SK-N-SH (cell line): ENCODE measurements around the gene IFNAR1. TPM values are rescaled to one million over a fixed set of nuclear protein-coding genes. Genes with fewer than 3 reads are reported as not detected.
"Not testable (repeated sequence)": the region's sequence is repeated elsewhere in the genome, so short reads cannot be mapped to it uniquely, and the experiment has no call there.

Experiments used
- CTCF ChIA-PET: fragments of 300-600, 350-600 bp; formaldehyde crosslinking; extraction: SDS; loops from one replicate; lab custom pipeline; 2021; lab: Yijun Ruan, JAX
- POLR2A ChIA-PET: fragments of 350-600 bp; sonication (Branson Sonifier 250); formaldehyde crosslinking; extraction: SDS; loops from one replicate; lab custom pipeline; 2020; ENCODE audit warnings: antibody characterized with exemption, inconsistent platforms; lab: Yijun Ruan, JAX
- DNase-seq: peaks from one replicate; pipeline ENCODE4 v3.0.0; 2012
- H2AFZ ChIP-seq: fragments of 200-600 bp; sonication (generic); 2 replicates; pipeline ENCODE4 v1.8.1; 2016; ENCODE audit warnings: antibody characterized with exemption, mild to moderate bottlenecking, low read depth
- H3F3A ChIP-seq: fragments of 200-600 bp; sonication (generic); replicated peaks from 2 replicates; pipeline ENCODE3; 2016; ENCODE audit warnings: antibody characterized with exemption, mild to moderate bottlenecking; ENCODE audit not compliant: insufficient read depth
- H3K27ac ChIP-seq, 2 experiments: fragments of 200-500 bp in 1 of 2; fragments of 200-600 bp in 1 of 2; sonication (Bioruptor generic) in 1 of 2; sonication (generic), shearing (Covaris generic) in 1 of 2; 2 replicates each; pipeline versions ENCODE4 v1.5.1 to v1.6.1; 2014 to 2016; ENCODE audit warnings: low read depth in 2 of 2, inconsistent platforms in 1 of 2, low read length in 1 of 2, mild to moderate bottlenecking in 1 of 2, mixed read lengths in 1 of 2
- H3K27me3 ChIP-seq: fragments of 200-600 bp; sonication (generic), shearing (Covaris generic); 2 replicates; pipeline ENCODE4 v1.6.1; 2016; ENCODE audit warnings: mixed run types; ENCODE audit not compliant: insufficient read depth
- H3K36me3 ChIP-seq, 2 experiments: fragments of 200-500 bp in 1 of 2; fragments of 200-600 bp in 1 of 2; sonication (Bioruptor generic) in 1 of 2; sonication (generic) in 1 of 2; replicated peaks in 1 of 2; 2 replicates each; pipeline versions ENCODE3 to v1.5.1; 2014 to 2016; ENCODE audit warnings: low read length in 1 of 2, mild to moderate bottlenecking in 1 of 2; ENCODE audit not compliant: insufficient read depth in 2 of 2, control insufficient read depth in 1 of 2
- H3K4me1 ChIP-seq, 2 experiments: fragments of 200-500 bp in 1 of 2; fragments of 200-600 bp in 1 of 2; sonication (Bioruptor generic) in 1 of 2; sonication (generic), shearing (Covaris generic) in 1 of 2; 2 replicates each; pipeline versions ENCODE4 v1.5.1 to v1.6.1; 2014 to 2016; ENCODE audit warnings: low read depth in 1 of 2, low read length in 1 of 2, mixed run types in 1 of 2; ENCODE audit not compliant: insufficient read depth in 2 of 2, control insufficient read depth in 1 of 2
- H3K4me2 ChIP-seq: fragments of 200-600 bp; sonication (generic), shearing (Covaris generic); 2 replicates; pipeline ENCODE4 v1.6.1; 2017; ENCODE audit warnings: mixed run types
- H3K4me3 ChIP-seq, 2 experiments: fragments of 200-500 bp in 1 of 2; fragments of 200-600 bp in 1 of 2; sonication (Bioruptor generic) in 1 of 2; sonication (generic), shearing (Covaris generic) in 1 of 2; 2 replicates each; pipeline versions ENCODE4 v1.5.1 to v1.8.1; 2014 to 2016; ENCODE audit warnings: low read depth in 2 of 2, inconsistent platforms in 1 of 2, low read length in 1 of 2, mild to moderate bottlenecking in 1 of 2, mixed read lengths in 1 of 2, moderate library complexity in 1 of 2
- H3K79me2 ChIP-seq: fragments of 200-600 bp; sonication (generic); 2 replicates; pipeline ENCODE4 v1.8.1; 2017; ENCODE audit warnings: mild to moderate bottlenecking; ENCODE audit not compliant: insufficient read depth
- H3K9ac ChIP-seq: fragments of 200-600 bp; sonication (generic); 2 replicates; pipeline ENCODE4 v1.6.1; 2017; ENCODE audit warnings: mixed run types
- H3K9me2 ChIP-seq: fragments of 200-600 bp; sonication (generic); 2 replicates; pipeline ENCODE4 v1.6.1; 2017; ENCODE audit warnings: mixed run types
- H3K9me3 ChIP-seq: fragments of 200-600 bp; sonication (generic); 2 replicates; pipeline ENCODE4 v1.6.1; 2017; ENCODE audit warnings: mixed run types, mild to moderate bottlenecking, moderate library complexity
- H4K20me1 ChIP-seq: fragments of 200-600 bp; sonication (generic); 2 replicates; pipeline ENCODE4 v1.6.1; 2017; ENCODE audit warnings: mild to moderate bottlenecking, mixed run types; ENCODE audit not compliant: insufficient read depth
- FOXM1 ChIP-seq: IDR thresholded peaks from 2 replicates; pipeline ENCODE4 v1.4.0; 2012; ENCODE audit warnings: low read depth, mild to moderate bottlenecking
- JUND ChIP-seq: IDR thresholded peaks from 2 replicates; pipeline ENCODE4 v1.4.0; 2012
- RAD21 ChIP-seq: IDR thresholded peaks from 2 replicates; pipeline ENCODE4 v1.6.1; 2012; ENCODE audit warnings: mild to moderate bottlenecking, low read length
- RFX5 ChIP-seq: IDR thresholded peaks from 2 replicates; pipeline ENCODE4 v1.6.1; 2012; ENCODE audit warnings: mild to moderate bottlenecking, improper control_type of control experiment, low read length
- SIN3A ChIP-seq: IDR thresholded peaks from 2 replicates; pipeline ENCODE4 v1.6.1; 2012; ENCODE audit warnings: low read depth, mild to moderate bottlenecking, low read length, moderate library complexity, borderline replicate concordance
- SMC3 ChIP-seq: IDR thresholded peaks from 2 replicates; pipeline ENCODE4 v1.6.1; 2012; ENCODE audit warnings: low read depth, low read length, improper control_type of control experiment
- WGBS: methylation state at CpG from one replicate; pipeline ENCODE4 v1.1.6; 2017; ENCODE audit warnings: low lambda C conversion rate; 5-methylcytosine and 5-hydroxymethylcytosine counted together
- polyA plus RNA-seq, 3 experiments: library from polyadenylated mRNA; depleted of rRNA; stranded (reverse); fragments of >200 nt; gene quantifications; 2 replicates each; pipeline ENCODE4 v1.2.3, GENCODE V29; 2012
- TF ChIP-seq, protein P1 (sequence below): IDR thresholded peaks from 2 replicates; pipeline ENCODE4 v1.4.0; 2012; ENCODE audit warnings: low read depth, borderline replicate concordance

Gene IFNAR1
- polyA plus RNA-seq, 1 of the 3 experiments (the other 2 are of a cell fraction): 12.2 TPM

DNA sequence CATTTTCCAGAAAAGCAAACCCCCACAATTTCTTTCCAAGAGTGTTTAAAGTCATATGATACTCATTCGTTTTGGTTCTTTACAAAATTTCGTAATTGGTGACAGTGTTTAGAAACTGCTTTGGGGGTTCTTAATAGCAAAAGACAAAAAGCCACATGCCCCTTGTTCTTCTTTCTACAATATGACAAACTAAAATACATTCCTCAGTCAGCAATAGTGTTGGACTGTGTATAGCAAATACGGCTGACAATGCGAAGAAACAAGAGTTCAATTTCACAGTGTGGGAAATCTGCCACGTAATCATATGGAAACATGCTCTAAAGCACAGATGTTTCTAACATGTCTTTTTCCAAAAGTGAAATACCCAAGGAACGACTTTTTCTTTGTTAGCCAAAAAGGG lies 7.6 kb upstream of the IFNAR1 start:
- Histone ChIP-seq H3K9me3 (peaks cover 7% of the 10 kb centered on the region; the same call in 1 of the 2 replicates), H2AFZ (no peak overlapping the region), H4K20me1 (no peaks in the 10 kb centered on the region), H3K4me2 (no peak overlapping the region), H3K27ac (no peak overlapping the region), H3K9ac (no peak overlapping the region), H3K4me1 (no peaks in the 10 kb centered on the region), H3K27me3 (peaks cover 11% of the 10 kb centered on the region; the same call in 1 of the 2 replicates), H3K36me3 (no peaks in the 10 kb centered on the region), H3K9me2 (no peaks in the 10 kb centered on the region), H3K4me3 (no peak overlapping the region), H3F3A (no peaks in the 10 kb centered on the region), H3K79me2 (no peaks in the 10 kb centered on the region)
- POLR2A ChIA-PET: no interaction called here
- 52% methylated on average over 6 of the region's 6 CpGs for WGBS
- no peak for DNase-seq
- no peak for TF ChIP-seq RAD21
- no peak for TF ChIP-seq FOXM1
- TF ChIP-seq SIN3A: no peak
- CTCF ChIA-PET: interaction anchor here (1.5 kb wide), 1 partner anchor 9 kb away, joined by 4 read pairs; no protein-coding TSS in a partner anchor

DNA sequence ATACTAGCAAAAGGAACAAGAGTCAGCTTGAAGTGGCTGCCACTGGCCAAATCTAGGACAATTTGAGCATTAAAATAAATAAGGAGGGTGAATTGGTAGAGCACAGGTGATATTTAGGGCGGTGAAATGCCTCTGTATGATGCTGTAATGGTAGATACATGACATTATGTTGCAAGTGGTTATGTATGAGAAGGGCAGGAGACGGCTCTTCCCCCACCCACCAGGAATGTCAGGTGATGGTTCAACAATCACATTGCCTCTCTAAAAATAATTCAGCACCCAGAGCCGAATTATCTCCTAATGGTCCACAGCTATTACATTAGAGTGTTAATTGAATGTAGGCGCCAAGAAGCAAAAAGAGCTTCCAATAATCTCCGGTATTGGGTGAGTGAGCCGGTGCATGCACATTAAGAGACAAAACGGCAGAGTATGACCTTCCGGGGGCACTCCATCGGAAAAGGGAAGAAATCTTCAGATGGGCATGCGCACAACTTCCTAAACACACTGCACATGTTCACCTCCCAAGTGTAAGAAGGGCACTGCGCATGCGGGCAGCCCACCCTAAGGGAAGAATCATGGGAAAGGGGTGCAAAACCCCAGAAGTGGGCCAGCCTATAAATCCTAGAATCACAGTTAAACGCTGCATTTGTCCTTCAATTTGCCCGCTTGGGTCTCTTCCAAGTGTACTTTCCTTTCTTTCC lies 6.8 kb upstream of the IFNAR1 start:
- 71% methylated on average over 14 of the region's 14 CpGs for WGBS
- no peaks in the 10 kb centered on the region for H3K79me2 ChIP-seq
- no peaks in the 10 kb centered on the region for H3K36me3 ChIP-seq
- no peaks in the 10 kb centered on the region for H3K9me2 ChIP-seq
- no peak overlapping the region for H3K27ac ChIP-seq
- POLR2A ChIA-PET: no interaction called here
- H3K4me3 ChIP-seq: no peak overlapping the region
- no peak overlapping the region for H3K9ac ChIP-seq
- no peaks in the 10 kb centered on the region for H3K4me1 ChIP-seq
- no peak overlapping the region for H3K4me2 ChIP-seq
- H2AFZ ChIP-seq: no peak overlapping the region
- no peak for TF ChIP-seq RFX5
- no peak for TF ChIP-seq SMC3
- no peak for TF ChIP-seq JUND
- TF ChIP-seq, protein P1, sequence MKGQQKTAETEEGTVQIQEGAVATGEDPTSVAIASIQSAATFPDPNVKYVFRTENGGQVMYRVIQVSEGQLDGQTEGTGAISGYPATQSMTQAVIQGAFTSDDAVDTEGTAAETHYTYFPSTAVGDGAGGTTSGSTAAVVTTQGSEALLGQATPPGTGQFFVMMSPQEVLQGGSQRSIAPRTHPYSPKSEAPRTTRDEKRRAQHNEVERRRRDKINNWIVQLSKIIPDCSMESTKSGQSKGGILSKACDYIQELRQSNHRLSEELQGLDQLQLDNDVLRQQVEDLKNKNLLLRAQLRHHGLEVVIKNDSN: no peak
- H4K20me1 ChIP-seq: no peaks in the 10 kb centered on the region
- CTCF ChIA-PET: interaction anchor here (1.5 kb wide), 1 partner anchor 9 kb away, joined by 4 read pairs; no protein-coding TSS in a partner anchor
- H3K9me3 ChIP-seq: peaks cover 7% of the 10 kb centered on the region; the same call in 1 of the 2 replicates
- H3F3A ChIP-seq: no peaks in the 10 kb centered on the region
- H3K27me3 ChIP-seq: peaks cover 11% of the 10 kb centered on the region; the same call in 1 of the 2 replicates
- no peak for DNase-seq

DNA sequence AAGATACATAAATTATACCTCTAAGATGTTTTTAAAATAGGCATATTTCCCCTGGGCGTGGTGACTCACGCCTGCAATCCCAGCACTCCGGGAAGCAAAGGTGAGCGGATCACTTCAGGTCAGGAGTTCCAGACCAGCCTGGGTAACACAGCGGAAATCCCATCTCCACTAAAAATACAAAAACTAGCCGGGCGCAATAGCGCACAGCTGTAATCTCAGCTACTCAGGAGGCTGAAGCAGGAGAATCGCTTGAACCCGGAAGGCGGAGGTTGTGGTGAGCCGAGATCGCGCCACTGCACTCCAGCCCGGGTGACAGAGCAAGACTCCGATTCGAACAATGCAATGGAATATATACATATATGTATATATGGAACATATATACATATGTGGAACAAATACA lies 3.8 kb upstream of the IFNAR1 start:
- H4K20me1 ChIP-seq, H3K79me2 ChIP-seq, H3K36me3 ChIP-seq, H3K9me3 ChIP-seq, H2AFZ ChIP-seq, H3K4me1 ChIP-seq, H3K4me2 ChIP-seq, H3K27ac ChIP-seq, DNase-seq, H3K27me3 ChIP-seq, H3K4me3 ChIP-seq, POLR2A ChIA-PET, H3K9me2 ChIP-seq, H3F3A ChIP-seq, H3K9ac ChIP-seq: not testable (repeated sequence)
- whole genome bisulfite sequencing: 76% methylated on average over 17 of the region's 17 CpGs
- CTCF ChIA-PET: interaction anchor here (1.0 kb wide), 1 partner anchor 10 kb away, joined by 3 read pairs; no protein-coding TSS in a partner anchor

DNA sequence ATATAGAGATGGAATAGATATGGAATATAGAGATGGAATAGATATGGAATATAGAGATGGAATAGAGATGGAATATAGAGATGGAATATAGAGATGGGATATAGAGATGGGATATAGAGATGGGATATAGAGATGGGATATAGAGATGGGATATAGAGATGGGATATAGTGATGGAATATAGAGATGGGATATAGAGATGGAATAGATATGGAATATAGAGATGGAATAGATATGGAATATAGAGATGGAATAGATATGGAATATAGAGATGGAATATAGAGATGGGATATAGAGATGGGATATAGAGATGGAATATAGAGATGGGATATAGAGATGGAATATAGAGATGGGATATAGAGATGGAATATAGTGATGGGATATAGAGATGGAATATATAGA lies 1.2 kb upstream of the IFNAR1 start:
- peak overlapping the region in 1 of 2 experiments; percentile 68; a peak in 1 of 4 replicates for H3K4me3 ChIP-seq
- H3K27ac ChIP-seq, DNase-seq, H3F3A ChIP-seq, POLR2A ChIA-PET, H3K9me2 ChIP-seq, H3K9me3 ChIP-seq, H3K27me3 ChIP-seq, H4K20me1 ChIP-seq, H3K36me3 ChIP-seq, H3K9ac ChIP-seq, H2AFZ ChIP-seq, CTCF ChIA-PET: not testable (repeated sequence)
- H3K79me2 ChIP-seq: peaks cover 35% of the 10 kb centered on the region
- H3K4me2 ChIP-seq: peak overlapping the region; percentile 89
- peaks cover 3 to 12% of the 10 kb centered on the region in 2 experiments; a peak in 1 of 4 replicates for H3K4me1 ChIP-seq
